ENCODE results near the gene EPHA6.
A peak's percentile ranks its signal among the peaks of the same experiment; 100 is the strongest.

EPHA6 gene

DNA sequence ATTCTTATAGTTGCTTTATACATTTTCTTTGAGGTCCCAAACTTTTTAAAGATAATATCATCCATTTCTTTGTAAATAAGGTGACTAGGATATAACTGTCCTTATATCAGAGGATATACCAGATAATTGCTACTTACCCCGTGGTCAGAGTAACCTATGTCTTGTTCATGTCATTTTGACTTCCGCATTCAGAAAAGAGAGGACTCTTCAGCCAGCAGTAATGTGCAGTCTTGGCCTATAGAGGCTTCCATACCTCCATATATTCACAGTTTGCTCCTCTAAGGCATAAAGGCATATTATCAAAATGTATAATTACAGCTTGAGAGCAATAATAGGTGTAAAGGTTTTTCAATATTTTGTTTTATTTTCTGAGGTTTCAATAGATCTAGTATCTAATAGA, 38.5 kb downstream of the EPHA6 start:
- TF ChIP-seq CTCF (IDR thresholded peaks at IDR 0.05; ENCODE audit: low read depth, low read length) = no peak
- no peak for DNase-seq (ENCODE audit: extremely low read depth, low read depth)

GRCh38 chr3:96860882-96861281, 46.5 kb downstream of the EPHA6 start:
- no peak for TF ChIP-seq CTCF (IDR thresholded peaks at IDR 0.05; ENCODE audit: low read depth, low read length)

GRCh38 chr3:96863129-96863740, 48.8 kb downstream of the EPHA6 start:
- DNase-seq (ENCODE audit: extremely low read depth, low read depth) = no peak
- TF ChIP-seq CTCF (IDR thresholded peaks at IDR 0.05; ENCODE audit: low read depth, low read length) = peak; percentile 51

More at GRCh38 chr3:96860882-96861281, 46.5 kb downstream of the EPHA6 start:
- DNase-seq (ENCODE audit: extremely low read depth, low read depth) = no peak

DNA sequence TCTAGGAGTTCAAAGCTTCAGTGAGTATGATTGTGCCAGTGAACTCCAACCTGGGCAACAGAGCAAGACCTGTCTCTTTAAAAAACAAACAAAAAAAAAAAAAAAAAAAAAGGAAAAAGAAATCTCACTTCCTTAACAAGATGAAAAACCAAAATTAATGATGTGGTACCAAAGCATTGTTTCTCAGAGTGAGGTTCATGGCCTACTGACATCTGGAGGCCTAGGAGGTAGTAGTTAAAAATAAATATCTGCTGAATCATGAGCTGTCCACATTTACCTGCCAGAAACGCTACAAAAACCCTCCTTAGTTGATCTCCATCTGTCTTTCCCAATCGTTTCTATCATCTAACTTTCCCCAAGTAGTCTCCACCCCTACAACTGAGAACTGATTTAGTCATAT, 51.2 kb downstream of the EPHA6 start:
- DNase-seq (ENCODE audit: extremely low read depth, low read depth) = no peak
- TF ChIP-seq CTCF (IDR thresholded peaks at IDR 0.05; ENCODE audit: low read depth, low read length) = no peak

- TF ChIP-seq CTCF (IDR thresholded peaks at IDR 0.05; ENCODE audit: low read depth, low read length) = no peak
- no peak for DNase-seq (ENCODE audit: extremely low read depth, low read depth)
These were observed 54.9 kb downstream of the EPHA6 start for GRCh38 chr3:96869316-96869715.

- no peak for TF ChIP-seq CTCF (IDR thresholded peaks at IDR 0.05; ENCODE audit: low read depth, low read length)
These were observed 63.1 kb downstream of the EPHA6 start for GRCh38 chr3:96877510-96877909.

DNA sequence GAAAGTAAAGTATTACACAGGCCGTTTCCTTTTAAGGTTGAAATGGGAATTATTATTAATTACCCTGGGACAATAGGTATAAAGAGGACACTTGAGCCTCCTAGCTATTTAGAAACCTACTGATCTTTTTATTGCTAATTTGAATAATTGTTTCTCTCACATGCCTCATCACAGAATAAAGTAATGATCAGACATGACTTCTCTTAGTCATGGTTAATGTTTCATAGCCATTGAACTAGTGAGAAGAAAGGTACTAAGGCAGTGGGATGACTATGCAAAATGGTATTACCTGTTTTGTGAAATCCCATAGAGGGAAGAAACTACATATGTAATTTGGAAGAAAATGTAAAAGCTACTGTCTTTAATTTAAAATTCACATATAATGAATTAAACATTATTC, 85.6 kb downstream of the EPHA6 start:
- DNase-seq (ENCODE audit: extremely low read depth, low read depth) = no peak
- TF ChIP-seq CTCF (IDR thresholded peaks at IDR 0.05; ENCODE audit: low read depth, low read length) = no peak

More at GRCh38 chr3:96877510-96877909, 63.1 kb downstream of the EPHA6 start:
- DNase-seq (ENCODE audit: extremely low read depth, low read depth) = no peak
